NCI-H82 (cell line): ENCODE results near the gene EPS8.

ENCODE experiments used
- DNase-seq: peaks from one replicate; lab custom pipeline; 2025; lab: John Stamatoyannopoulos, UW

Gene EPS8

DNA sequence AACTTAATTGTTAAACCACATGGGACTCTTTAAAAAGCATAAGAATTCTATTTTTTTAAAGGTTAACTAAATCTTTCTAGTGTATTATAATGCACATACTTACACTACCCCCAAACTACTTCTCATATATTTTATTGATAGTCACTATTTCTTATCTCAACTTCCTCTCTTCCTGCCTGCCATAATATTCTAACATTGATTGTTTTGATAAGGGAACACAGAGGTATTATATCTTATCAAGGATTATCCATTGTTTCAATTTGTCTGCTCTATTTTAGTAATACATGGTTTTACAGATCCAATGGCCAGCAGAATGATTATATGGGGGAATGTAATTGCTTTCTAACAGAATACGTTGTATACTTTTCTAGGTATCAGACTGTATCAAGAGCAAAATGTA lies 98.9 kb downstream of the EPS8 start:
- no peak for DNase-seq

DNA sequence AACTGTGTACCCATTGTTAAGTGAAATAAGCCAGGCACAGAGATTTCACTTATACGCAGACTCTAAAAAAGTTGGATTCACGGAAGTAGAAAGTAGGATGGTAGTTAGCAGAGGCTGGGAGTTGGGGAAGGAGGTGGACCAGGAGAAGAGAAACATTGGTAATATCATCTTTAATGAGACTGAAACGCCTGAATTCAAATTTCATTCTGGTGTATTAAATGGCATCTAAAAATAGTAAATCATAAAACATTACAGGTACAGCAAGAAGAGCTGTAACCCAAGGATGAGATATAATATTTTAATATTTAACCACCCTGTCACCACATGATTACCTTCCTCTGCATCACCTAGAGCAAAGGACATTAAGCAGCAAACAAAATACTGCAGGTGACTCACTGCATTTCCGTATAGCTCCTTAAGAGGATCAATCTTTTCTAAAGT lies 99.4 kb downstream of the EPS8 start:
- DNase-seq: peak; percentile 17

DNA sequence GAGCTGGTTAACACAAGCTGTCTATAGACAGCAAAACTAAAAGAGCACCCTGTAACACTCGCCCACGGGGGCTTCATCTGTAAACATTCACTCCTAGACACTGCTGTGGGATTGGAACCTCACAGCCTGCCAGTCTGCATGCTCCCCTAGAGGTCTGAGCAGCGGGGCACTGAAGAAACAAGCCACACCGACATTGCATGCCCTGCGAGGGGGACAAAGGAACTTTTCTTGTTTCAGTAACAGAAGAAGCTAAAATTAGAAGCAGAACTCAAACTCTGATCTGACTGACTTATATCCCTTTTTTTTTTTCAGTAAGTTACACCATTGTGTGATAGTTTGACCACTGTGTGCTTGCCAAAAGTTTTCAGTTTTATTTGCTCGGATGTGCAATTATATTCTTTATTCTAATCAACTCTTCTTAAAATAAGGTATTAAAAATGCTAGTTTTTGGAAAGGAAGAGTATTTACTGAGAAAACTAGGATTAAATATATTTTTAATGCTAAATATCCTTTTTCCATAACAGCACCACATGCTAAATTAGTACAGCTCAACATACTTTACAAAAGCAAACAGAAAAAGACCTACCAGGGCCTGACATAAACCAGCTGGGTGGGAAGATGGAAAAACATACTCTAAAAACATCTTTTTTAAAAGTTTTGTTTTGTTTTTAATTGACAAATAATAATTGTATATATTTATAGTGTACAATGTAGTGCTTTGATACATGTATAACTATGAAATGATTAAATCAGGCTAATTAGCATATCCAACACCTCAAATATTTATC lies 100.2 kb downstream of the EPS8 start:
- peak; percentile 86 for DNase-seq

DNA sequence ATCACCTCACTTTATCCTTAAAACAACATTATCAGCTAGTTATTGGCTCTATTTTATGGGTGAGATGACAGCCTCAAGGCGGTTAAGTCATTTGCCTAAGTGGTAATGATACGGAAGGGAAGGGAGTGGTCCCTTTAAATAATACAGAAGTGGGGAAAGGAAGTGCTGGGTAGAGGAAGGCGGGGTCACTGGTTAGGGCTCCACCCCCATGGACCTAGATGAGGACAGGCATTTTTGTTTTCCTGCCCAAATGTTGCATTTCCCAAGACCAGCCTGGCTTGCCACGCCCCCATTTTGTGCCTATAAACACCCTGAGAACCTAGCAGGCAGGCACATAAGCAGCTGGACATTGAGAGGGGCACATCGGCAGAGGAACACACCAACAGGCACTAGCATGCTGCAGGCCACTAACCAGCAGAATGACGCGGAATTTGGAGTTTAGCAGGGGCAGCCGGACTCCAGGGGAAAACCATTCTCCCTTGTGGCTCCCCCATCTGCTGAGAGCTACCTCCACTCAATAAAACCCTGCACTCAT lies 100.9 kb downstream of the EPS8 start:
- DNase-seq: peak; percentile 91

DNA sequence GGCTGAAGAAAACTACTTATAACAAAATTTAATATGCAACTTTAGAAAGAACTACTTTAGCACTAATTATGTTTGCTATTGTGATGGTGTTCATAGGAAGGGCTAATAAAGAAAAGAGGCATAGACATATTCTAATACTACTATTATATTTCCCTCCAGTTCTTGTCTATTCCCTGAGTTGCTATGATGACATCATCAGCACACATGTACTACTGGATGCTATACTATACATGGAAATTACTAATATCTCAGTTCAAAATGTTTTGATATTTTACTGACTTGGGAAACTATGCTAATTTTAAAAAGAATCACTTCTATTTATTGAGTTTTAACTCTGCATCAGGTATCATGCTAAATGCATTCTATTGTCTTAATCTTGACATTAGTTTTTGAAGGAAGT lies 101.6 kb downstream of the EPS8 start:
- DNase-seq: no peak

DNA sequence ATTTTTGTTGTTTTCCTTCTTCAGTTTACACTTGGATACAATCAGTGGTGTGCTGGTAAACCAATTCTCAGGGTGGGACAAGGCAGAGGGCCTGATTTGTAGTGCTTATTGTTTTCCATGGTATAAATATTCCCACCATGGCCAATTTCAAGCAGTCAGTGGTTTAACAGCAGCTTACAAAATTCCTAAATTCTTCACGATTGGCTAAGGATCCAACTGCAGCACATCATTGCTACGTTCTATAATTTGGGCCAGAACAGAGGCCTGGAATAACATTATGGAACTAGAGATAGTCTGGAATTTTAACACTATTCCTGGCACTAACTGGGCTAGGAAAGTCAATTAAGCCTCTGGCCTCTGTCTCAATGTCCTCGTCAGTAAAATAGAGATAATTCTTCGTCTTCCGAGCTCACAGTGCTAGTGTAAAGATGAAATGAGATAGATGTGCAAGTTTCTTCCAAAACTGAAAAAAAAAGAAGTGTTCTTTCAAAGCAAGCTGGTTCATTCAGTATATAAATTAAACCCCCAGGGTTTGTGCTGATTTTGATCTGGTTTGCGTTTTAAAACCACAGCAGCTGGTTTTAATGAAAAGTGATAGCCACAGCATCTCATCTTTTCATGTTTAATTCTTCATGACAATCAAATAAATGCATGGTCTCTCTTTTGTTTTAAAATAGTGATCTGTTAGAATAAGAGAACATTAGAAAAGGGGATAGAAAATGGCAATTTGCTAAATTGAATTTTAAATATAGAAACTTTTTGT lies 104.1 kb downstream of the EPS8 start:
- DNase-seq: no peak

DNA sequence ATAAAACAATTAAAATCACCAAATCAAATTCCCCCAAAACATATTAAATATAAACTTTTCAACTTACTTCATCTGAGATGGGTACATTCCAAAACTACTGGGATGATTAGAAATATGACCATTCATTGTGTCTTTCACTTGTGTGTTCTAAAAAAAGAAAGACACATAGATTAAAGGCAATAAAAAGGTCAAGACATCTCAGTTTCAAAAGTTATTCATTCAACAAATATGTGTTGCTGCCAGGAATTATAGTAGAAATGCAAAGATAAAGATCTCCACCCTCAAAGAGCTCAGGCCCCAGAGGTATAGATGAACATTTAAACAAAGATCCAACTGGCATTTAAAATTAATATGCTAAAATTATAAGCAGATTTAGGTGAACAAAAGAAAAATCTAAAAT lies 106.4 kb downstream of the EPS8 start:
- no peak for DNase-seq

DNA sequence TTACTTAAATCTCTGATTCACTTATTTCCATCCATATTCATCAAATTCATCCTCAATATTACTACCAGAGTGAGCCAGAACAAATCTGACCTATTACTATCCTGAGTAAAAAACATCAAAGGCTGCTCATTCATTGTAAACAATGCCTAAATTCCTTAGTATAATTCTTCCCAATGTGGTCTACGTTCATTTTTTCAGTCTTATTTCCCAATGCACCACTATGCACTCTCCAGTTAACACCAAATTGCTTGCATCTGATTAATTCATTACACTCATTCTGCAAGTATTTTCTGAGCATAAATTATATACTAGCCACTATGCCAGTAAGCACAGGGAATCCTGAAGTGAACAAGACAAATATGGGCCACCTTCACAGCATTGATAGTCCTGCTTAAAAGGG lies 110.0 kb downstream of the EPS8 start:
- no peak for DNase-seq

DNA sequence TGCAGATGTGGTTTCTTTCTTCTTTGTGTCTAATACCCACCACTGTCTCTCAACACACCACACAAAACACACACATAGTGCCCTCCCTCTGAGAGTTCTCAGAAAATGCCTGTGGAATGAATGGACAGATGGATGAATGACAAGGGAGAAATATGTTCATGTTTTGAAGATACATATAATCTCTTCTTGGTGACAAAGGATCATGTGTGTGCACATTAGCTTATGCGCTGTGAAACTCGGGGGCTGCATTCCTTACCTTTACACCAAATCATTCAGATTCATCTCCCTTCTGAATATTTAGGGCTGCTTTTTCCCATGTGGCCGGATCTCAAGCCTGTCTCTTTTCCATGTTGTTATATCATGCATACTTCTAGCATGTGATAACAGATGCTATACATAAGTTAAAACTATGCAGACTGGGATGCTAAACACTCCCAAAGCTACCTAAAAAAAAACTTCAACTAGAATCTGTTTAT lies 111.4 kb downstream of the EPS8 start:
- DNase-seq: no peak

DNA sequence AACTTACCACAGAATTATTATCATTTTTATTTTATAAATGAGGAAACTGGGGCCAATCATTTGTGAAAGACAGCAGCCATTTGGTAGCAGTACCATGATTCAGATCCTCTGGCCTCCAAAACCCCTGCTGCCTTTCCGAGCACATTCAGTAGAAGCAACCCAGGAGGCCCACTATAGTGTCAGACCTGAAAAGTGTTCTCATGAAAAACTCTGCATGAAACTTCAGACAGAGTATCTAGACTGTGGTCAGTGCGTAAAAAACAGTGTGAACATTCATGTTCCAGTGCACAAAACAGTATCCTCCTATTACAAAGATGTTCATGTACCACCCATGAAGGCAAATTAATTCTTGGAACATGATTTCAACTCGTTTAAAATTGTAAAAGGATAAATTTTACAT lies 112.0 kb downstream of the EPS8 start:
- DNase-seq: no peak

DNA sequence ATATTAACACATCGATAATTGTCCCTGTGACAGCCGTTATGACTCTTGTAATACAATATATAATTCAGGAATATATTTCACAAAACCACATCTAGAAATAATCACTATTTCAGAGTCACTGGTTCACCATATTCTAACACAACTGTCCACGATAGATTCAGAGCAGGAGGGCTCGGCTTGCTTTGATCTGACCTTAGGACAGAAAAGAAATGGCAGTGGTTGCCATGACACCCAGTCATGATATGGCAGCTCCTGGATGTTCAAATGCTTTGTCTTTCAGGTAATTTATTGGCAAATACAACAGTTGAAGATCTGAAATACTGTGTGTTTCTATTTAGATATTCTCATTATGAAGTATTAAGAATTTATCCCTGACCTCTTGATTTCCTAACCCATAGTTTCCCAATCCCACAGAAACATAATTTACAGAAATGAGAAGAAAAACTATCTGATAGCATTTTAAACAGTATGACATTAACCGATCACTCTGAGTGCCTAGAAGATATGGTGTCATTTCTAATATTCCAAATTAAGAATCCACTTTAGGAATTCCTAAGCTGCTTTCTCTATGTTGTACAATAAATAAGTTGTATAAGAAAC lies 116.4 kb downstream of the EPS8 start:
- peak; percentile 10 for DNase-seq

DNA sequence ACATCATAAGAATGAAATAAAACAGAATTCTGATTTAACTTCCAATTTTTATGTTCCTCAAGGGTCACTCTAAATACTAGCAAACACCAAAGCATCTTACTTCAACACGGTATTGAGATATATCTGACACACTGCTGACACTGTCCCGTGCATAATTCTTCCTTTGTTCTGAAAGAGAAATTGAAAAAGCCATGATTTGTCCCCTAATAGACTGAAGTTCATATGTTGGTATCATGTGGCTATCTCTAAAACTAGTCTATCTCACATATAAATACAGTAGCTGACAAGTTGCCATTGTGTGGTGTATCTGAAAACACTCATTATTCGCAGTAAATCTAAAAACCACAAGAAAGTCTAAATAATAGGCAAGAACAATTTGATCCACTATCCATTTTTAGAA lies 118.4 kb downstream of the EPS8 start:
- no peak for DNase-seq

DNA sequence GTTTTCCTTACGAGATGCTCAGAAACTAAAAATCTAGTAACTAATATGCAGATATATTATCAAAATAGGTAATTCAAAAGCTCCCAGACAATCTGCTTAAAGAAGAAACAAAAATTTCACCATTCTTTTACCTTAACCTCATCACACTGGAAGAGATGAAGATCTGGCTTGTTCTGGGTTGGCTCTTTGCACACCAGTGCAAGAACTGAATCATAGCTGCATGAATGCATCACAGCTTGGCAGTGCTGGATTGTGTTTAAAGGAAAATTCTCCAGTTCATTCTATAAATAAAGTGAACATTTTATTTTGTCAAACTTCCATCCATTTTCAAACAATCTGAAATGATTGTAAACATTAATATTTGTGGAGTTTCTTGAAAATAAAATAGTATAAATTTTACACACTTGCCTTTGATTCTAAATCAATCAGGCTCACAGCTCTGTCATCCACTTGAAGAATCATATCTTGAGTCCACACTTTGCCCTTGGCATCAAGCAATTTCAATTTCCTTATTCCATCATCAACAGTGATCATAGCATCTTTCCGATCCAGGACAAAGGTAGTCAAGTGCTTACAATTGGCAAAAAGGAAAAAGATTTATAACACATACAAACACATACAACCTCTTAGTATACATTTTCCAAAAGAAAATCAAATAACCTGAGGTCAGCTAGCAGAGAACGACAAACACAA lies 119.8 kb downstream of the EPS8 start:
- no peak for DNase-seq

DNA sequence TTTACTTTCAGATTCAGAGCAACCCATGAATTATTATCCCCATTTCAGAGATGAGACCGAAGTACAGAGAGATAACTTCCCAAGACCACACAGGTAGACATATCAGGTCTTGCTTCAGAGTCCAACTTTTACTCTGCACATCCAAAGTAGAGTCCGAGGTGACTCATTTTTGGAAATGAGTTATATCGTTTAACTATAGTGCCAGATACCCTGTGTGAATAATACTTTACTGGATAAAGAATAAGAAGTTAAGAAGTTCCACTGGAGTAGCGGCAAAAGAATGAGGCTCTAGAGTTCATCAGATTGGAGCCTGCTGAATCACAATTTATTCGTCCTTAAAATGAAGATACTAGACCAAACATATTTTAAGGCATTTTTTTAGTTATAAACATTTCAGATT lies 124.7 kb downstream of the EPS8 start:
- DNase-seq: no peak

DNA sequence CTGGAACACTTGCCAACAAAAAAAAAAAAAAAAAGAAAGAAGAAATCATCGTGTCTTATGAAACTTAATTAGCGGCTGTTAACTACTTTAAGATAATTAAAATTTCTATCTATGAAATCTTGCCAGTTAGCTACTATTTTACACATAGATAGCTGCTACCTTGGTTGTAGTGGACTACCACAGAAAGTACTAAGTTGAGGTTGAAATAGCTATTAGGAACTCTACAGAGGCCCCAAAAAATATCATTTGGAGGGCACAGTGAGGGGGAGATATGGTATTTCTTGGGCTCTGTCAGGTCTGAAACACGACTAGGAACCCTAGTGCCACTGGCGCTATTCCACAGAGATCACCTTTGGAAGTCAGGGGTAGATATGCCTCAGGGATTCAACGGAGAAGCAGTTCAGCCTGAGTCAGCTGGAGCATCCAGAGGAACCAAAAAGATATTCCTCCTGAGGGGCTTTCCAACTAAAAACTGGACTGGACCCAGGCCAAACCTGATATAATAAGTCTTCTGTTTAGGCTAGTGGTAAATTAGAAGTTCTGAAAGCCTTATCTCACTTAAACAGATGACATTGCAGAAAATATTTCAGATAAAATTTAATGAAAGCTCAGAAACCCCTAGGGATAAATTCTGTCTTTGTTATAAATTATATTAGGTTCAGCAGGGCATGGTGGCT lies 126.1 kb downstream of the EPS8 start:
- no peak for DNase-seq

DNA sequence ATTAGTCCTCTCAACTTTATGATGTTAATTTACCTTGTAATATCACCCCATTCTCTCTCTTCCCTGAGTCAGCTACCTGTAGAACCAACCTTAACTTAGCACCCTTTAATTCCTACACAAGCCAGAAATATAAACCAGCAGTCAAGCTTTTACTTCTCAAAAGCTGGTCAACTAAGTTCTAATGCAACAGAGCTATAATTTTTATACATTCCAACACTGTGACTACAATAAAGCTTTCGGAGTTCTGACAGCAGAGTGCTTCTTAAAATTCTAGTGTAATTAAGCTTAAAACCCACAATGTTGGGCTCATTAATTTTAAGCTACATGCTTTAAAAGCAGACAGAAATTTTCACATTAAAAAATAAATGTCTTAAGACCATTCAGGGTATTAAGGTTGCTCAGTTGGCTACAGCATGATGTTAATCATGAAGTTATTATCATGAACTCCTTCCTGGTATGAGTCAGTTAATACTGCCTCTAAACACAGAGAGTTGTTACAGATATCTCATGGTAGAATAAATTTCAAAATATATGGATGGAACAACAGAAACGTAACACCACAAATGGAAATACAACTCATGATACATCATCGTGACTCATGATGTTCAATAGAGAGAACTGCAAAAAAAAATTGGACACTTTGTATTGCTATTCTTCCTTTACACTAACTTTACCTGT lies 126.7 kb downstream of the EPS8 start:
- no peak for DNase-seq

DNA sequence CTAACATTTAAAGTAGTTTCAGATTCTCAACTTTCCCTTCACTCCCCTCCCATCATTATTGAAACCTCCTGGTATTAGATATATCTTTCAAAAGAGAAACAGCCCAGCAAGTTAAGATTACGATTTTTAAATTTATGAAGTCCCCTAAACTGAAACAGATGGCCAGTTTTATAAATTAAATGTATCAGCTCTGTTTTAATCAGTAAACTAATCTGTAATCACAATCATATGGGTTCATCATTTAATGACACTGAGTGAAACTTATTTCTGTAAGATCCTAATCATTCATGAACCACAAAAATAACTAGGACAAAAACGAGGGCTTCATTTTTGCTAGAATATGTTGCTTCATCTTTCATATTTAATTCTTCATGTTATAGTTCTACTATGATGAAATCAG lies 137.8 kb downstream of the EPS8 start:
- DNase-seq: no peak

DNA sequence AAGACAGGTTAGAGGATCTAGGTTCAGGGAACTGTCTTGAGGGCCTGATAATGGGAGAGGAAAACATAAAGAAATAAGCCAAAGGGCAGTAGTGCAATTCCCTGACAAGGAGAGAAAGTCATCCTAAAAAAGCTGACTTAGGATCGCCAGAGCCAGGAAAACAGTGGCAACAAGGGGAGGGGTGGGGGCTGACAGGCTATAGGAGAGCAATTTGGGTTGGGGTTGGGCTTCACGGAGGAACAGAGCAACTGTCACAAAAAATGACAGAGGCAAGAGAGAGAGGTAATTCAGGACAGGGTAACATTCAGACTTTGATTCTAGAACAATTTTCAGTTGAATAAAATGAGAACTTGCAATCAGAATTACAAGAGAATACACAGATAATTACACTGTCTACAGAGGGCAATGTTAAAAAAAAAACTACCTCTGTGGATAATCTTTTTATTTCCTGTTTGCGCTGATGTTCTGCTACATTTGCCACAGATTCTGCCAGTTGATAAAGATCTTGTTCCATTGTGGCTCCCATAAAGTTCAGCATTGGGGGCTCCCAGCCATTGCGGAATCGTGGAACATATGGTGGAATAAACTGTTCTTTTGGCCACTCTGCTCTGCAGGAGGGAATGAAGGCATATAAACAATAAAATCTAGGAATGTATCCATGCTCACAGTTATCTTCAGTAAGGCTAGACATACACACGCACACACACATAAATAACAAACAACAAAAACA lies 138.6 kb downstream of the EPS8 start:
- DNase-seq: peak; percentile 35

DNA sequence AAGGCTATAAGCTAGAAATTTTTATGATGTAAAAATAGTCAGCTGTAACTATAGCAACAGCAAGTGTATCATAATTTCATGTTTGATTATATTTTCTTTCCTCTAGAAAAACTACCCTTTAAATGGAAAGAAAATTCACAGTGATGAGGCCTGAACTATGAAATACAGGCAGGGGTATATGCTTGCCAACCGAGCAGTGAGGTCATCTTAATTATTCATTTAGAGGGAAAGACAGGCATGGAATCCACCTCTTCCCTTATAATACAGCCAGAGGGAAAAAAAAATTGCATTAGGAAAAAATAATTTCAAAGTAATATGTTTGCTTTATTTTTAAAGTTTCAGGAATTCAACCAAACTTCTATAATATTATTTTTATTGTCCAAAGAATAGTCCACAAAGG lies 139.8 kb downstream of the EPS8 start:
- no peak for DNase-seq

DNA sequence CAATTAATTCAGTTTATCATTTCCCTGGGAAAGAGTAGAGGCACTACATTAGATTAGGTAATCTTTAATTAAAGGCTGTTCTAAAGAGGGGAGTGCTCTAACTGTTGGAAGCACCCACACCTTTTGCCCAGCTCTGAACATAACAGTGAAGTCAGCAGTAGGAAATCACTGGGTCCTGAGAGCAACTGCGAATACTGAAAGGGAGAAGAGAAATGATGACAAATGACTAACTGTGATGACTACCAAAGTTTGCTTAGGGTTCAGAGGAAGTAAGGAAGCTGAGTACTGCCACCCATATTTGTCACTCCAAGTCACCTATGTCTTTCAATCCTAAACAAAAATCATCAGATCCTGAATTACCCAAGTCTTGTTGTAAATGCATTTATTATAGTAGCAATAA lies 140.6 kb downstream of the EPS8 start:
- DNase-seq: no peak
